ENCODE data around the gene ADO.

The ADO gene

DNA sequence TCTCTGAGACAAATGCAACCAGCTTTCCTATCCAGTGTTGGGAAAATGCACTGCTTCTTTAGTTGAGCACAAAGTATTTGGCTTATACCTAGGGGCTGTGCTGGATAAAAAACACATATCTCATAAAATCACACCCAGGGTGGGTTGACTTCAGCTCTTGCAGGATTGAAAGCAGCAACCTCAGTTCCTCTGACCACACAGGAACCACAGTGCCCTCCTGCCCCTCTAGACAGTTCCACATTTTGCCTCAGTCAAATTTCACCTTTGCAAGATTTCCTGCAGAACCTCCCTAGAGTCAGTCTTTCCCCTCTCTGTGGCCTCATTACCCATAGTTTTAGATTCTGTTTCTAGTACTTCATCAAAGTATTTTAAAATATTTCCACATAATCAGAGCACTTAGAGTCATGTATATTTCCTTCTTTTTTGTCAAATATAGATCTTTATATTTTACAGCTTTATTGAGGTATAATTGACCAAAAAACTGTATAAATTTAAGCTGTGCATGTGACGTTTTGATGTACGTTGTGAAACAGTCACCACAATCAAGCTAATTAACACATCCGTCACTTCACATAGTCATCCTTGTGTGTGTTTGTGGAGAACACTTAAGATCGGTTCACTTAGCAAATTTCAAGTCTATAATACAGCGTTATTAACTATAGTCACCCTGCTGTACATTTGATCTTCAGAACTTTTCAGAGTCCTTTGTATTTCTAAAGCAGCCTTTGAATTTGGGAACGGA is 48.6 kb downstream of the ADO start:
- Histone ChIP-seq H3K4me2 (ENCODE audit: low read length) (no peak overlapping the region), H3K56ac (ENCODE audit: low read length) (no peak overlapping the region), H4K8ac (ENCODE audit: low read depth, low read length) (no peak overlapping the region), H2BK15ac (replicated peaks; ENCODE audit: low read depth) (no peak overlapping the region), H3K4me3 (ENCODE audit: low read length) (no peak overlapping the region), H4K5ac (ENCODE audit: low read length) (no peak overlapping the region), H2BK5ac (ENCODE audit: low read length) (no peak overlapping the region), H3K79me2 (ENCODE audit: control insufficient read depth, insufficient read depth, low read length) (no peaks in the 10 kb centered on the region), H3K36me3 (ENCODE audit: control insufficient read depth, insufficient read depth, low read length) (no peaks in the 10 kb centered on the region), H3K4me1 (ENCODE audit: control insufficient read depth, low read depth, low read length) (no peaks in the 10 kb centered on the region), H3K23ac (ENCODE audit: low read length) (no peak overlapping the region), H3K18ac (ENCODE audit: low read length) (no peak overlapping the region), H3K9ac (ENCODE audit: low read length) (no peak overlapping the region), H3K79me1 (ENCODE audit: low read length) (no peaks in the 10 kb centered on the region), H2BK120ac (ENCODE audit: low read depth, low read length) (no peak overlapping the region), H3K27ac (ENCODE audit: low read depth, low read length) (no peak overlapping the region), H3K4ac (ENCODE audit: low read depth, low read length) (no peak overlapping the region), H2AK5ac (ENCODE audit: low read length) (no peak overlapping the region), H3K27me3 (ENCODE audit: insufficient read depth, low read length, poor library complexity) (no peaks in the 10 kb centered on the region)
- DNase-seq = no peak
- WGBS (ENCODE audit: extremely low coverage, insufficient coverage, low lambda C conversion rate) = no CpG with 5 or more reads among the region's 6 CpGs

DNA sequence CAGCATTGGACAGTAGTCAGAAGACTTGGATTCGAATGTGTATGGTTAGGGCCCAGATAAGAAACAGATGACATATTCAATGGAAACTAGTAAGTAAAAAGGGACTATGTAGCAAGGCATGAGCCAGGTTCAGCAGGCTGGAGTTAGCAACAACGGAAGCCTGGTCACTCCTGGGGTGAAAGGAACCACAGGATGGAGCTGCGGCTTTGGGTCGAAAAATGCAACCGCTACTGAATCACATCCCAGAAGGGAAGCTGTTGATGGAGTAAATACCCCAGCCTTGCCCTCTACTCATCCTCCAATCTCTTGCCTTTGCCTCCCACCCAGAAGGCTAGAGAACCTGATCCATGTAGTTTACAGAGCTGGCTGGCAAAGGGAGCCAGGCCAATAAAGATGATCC is 49.2 kb downstream of the ADO start:
- Histone ChIP-seq H2BK120ac (ENCODE audit: low read depth, low read length) (no peak overlapping the region), H4K5ac (ENCODE audit: low read length) (no peak overlapping the region), H3K79me2 (ENCODE audit: control insufficient read depth, insufficient read depth, low read length) (no peaks in the 10 kb centered on the region), H3K18ac (ENCODE audit: low read length) (no peak overlapping the region), H3K27ac (ENCODE audit: low read depth, low read length) (no peak overlapping the region), H3K56ac (ENCODE audit: low read length) (no peak overlapping the region), H3K23ac (ENCODE audit: low read length) (no peak overlapping the region), H3K79me1 (ENCODE audit: low read length) (no peaks in the 10 kb centered on the region), H2BK15ac (replicated peaks; ENCODE audit: low read depth) (no peak overlapping the region), H3K4me3 (ENCODE audit: low read length) (no peak overlapping the region), H3K4me2 (ENCODE audit: low read length) (no peak overlapping the region), H2AK5ac (ENCODE audit: low read length) (no peak overlapping the region), H3K4ac (ENCODE audit: low read depth, low read length) (no peak overlapping the region), H3K36me3 (ENCODE audit: control insufficient read depth, insufficient read depth, low read length) (no peaks in the 10 kb centered on the region), H3K27me3 (ENCODE audit: insufficient read depth, low read length, poor library complexity) (no peaks in the 10 kb centered on the region), H3K9ac (ENCODE audit: low read length) (no peak overlapping the region), H3K4me1 (ENCODE audit: control insufficient read depth, low read depth, low read length) (no peaks in the 10 kb centered on the region), H4K8ac (ENCODE audit: low read depth, low read length) (no peak overlapping the region), H2BK5ac (ENCODE audit: low read length) (no peak overlapping the region)
- DNase-seq = no peak
- no CpG with 5 or more reads among the region's 5 CpGs for WGBS (ENCODE audit: extremely low coverage, insufficient coverage, low lambda C conversion rate)

DNA sequence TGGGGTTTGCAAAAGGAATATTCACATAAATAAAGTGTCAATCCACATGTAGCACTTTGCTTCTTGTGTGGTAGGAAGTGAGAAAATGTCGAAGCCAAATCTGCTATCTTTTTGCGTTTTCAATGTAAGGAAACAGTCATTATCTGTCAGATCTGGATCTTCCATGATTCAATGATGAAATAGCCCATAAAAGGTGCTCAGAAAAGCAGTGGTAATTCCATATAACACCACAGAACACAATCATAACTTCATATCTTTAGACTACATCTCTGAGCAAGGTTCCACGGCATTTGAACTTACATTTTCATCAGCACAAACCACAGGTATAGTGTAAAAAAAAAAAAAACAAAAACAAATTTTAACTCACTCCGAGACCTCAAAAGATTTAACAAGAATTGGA is 51.5 kb downstream of the ADO start:
- no peak overlapping the region for H3K18ac ChIP-seq (ENCODE audit: low read length)
- H3K4me1 ChIP-seq (ENCODE audit: control insufficient read depth, low read depth, low read length) = no peaks in the 10 kb centered on the region
- no peak overlapping the region for H3K56ac ChIP-seq (ENCODE audit: low read length)
- no CpG with 5 or more reads among the region's 4 CpGs for WGBS (ENCODE audit: extremely low coverage, insufficient coverage, low lambda C conversion rate)
- H3K9ac ChIP-seq (ENCODE audit: low read length) = no peak overlapping the region
- no peak overlapping the region for H3K4me3 ChIP-seq (ENCODE audit: low read length)
- no peaks in the 10 kb centered on the region for H3K79me1 ChIP-seq (ENCODE audit: low read length)
- no peak overlapping the region for H3K4me2 ChIP-seq (ENCODE audit: low read length)
- H2BK120ac ChIP-seq (ENCODE audit: low read depth, low read length) = no peak overlapping the region
- no peak for DNase-seq
- no peaks in the 10 kb centered on the region for H3K79me2 ChIP-seq (ENCODE audit: control insufficient read depth, insufficient read depth, low read length)
- H3K27me3 ChIP-seq (ENCODE audit: insufficient read depth, low read length, poor library complexity) = no peaks in the 10 kb centered on the region
- no peaks in the 10 kb centered on the region for H3K36me3 ChIP-seq (ENCODE audit: control insufficient read depth, insufficient read depth, low read length)
- H2AK5ac ChIP-seq (ENCODE audit: low read length) = no peak overlapping the region
- no peak overlapping the region for H2BK5ac ChIP-seq (ENCODE audit: low read length)
- no peak overlapping the region for H2BK15ac ChIP-seq (replicated peaks; ENCODE audit: low read depth)
- H4K5ac ChIP-seq (ENCODE audit: low read length) = no peak overlapping the region
- no peak overlapping the region for H3K23ac ChIP-seq (ENCODE audit: low read length)
- H3K4ac ChIP-seq (ENCODE audit: low read depth, low read length) = no peak overlapping the region
- H3K27ac ChIP-seq (ENCODE audit: low read depth, low read length) = no peak overlapping the region
- no peak overlapping the region for H4K8ac ChIP-seq (ENCODE audit: low read depth, low read length)

Measured in mesendoderm (in vitro differentiated cells).